OCI-LY1 (cell line): ENCODE results near the gene SMIM14.
"Not testable (repeated sequence)": the region's sequence is repeated elsewhere in the genome, so short reads cannot be mapped to it uniquely, and the experiment has no call there.

Experiments
- H2AFZ ChIP-seq: fragments of 200-600 bp; sonication (generic), shearing (Covaris generic); 2 replicates; pipeline ENCODE4 v1.6.0; 2014; ENCODE audit warnings: antibody characterized with exemption, mild to moderate bottlenecking, low read length
- H3F3A ChIP-seq: fragments of 200-600 bp; sonication (generic), shearing (Covaris generic); 2 replicates; pipeline ENCODE4 v1.6.0; 2014; ENCODE audit warnings: mild to moderate bottlenecking, antibody characterized with exemption, low read length, moderate library complexity; ENCODE audit not compliant: insufficient read depth
- H3K27ac ChIP-seq: fragments of 200-600 bp; sonication (generic); 2 replicates; pipeline ENCODE4 v1.5.1; 2014; ENCODE audit warnings: low read length, mixed run types, mild to moderate bottlenecking, low read depth; ENCODE audit not compliant: poor library complexity, severe bottlenecking
- H3K27me3 ChIP-seq: fragments of 200-600 bp; sonication (generic); 2 replicates; pipeline ENCODE4 v1.6.0; 2014; ENCODE audit warnings: antibody characterized with exemption, mild to moderate bottlenecking, low read length, moderate library complexity; ENCODE audit not compliant: insufficient read depth
- H3K36me3 ChIP-seq: fragments of 200-600 bp; sonication (generic); 2 replicates; pipeline ENCODE4 v1.6.1; 2014; ENCODE audit warnings: mild to moderate bottlenecking, antibody characterized with exemption, low read length, moderate library complexity, mixed read lengths; ENCODE audit not compliant: insufficient read depth
- H3K4me1 ChIP-seq: fragments of 200-600 bp; sonication (generic); 2 replicates; pipeline ENCODE4 v1.5.1; 2014; ENCODE audit warnings: mild to moderate bottlenecking, low read length, moderate library complexity; ENCODE audit not compliant: insufficient read depth, severe bottlenecking
- H3K4me2 ChIP-seq: fragments of 200-600 bp; sonication (generic), shearing (Covaris generic); 2 replicates; pipeline ENCODE4 v1.6.1; 2014; ENCODE audit warnings: low read length
- H3K4me3 ChIP-seq: fragments of 200-600 bp; sonication (generic); 2 replicates; pipeline ENCODE4 v1.5.1; 2014; ENCODE audit warnings: low read length, low read depth, mild to moderate bottlenecking, mixed read lengths; ENCODE audit not compliant: poor library complexity, severe bottlenecking
- H3K79me2 ChIP-seq: fragments of 200-600 bp; shearing (Covaris generic); 2 replicates; pipeline ENCODE4 v1.6.1; 2016; ENCODE audit warnings: mixed run types, low read length, mixed read lengths; ENCODE audit not compliant: insufficient read depth
- H3K9ac ChIP-seq: fragments of 200-600 bp; sonication (generic), shearing (Covaris generic); 2 replicates; pipeline ENCODE4 v1.6.1; 2014; ENCODE audit warnings: mild to moderate bottlenecking, low read length, mixed read lengths
- H3K9me2 ChIP-seq: fragments of 200-600 bp; sonication (generic), shearing (Covaris generic); 2 replicates; pipeline ENCODE4 v1.6.1; 2014; ENCODE audit warnings: low read depth, mild to moderate bottlenecking, low read length, mixed read lengths
- H3K9me3 ChIP-seq: fragments of 200-600 bp; shearing (Covaris generic); 2 replicates; pipeline ENCODE4 v1.6.1; 2014; ENCODE audit warnings: low read length, mixed read lengths
- H4K20me1 ChIP-seq: fragments of 200-600 bp; sonication (generic), shearing (Covaris generic); 2 replicates; pipeline ENCODE4 v1.6.0; 2016; ENCODE audit warnings: mild to moderate bottlenecking, low read length; ENCODE audit not compliant: insufficient read depth
- CTCF ChIP-seq: fragments of 200-600 bp; sonication (generic), shearing (Covaris generic); IDR thresholded peaks from 2 replicates; pipeline ENCODE4 v1.5.1; 2017; ENCODE audit warnings: mild to moderate bottlenecking, antibody characterized with exemption, low read length, moderate library complexity, mixed read lengths
- EZH2 ChIP-seq: fragments of 200-600 bp; sonication (generic), shearing (Covaris generic); IDR thresholded peaks from 2 replicates; pipeline ENCODE4 v1.8.0; 2017; ENCODE audit warnings: borderline replicate concordance, mixed run types, mild to moderate bottlenecking, antibody characterized with exemption, low read length, moderate library complexity, mixed read lengths

Gene SMIM14

GRCh38 chr4:39521253-39521919 lies 117.3 kb downstream of the SMIM14 start:
- Histone ChIP-seq H3K36me3 (peaks cover 9% of the 10 kb centered on the region), H3K79me2 (peaks cover 22% of the 10 kb centered on the region), H2AFZ (no peak overlapping the region), H3K9me3 (no peaks in the 10 kb centered on the region), H3K27ac (no peak overlapping the region), H3K4me2 (no peak overlapping the region), H3K9ac (no peak overlapping the region), H3K9me2 (no peaks in the 10 kb centered on the region), H3K4me3 (no peak overlapping the region), H4K20me1 (no peaks in the 10 kb centered on the region), H3K27me3 (no peaks in the 10 kb centered on the region), H3F3A (no peaks in the 10 kb centered on the region), H3K4me1 (peaks cover 8% of the 10 kb centered on the region)
- TF ChIP-seq EZH2 (no peak), CTCF (no peak)

DNA sequence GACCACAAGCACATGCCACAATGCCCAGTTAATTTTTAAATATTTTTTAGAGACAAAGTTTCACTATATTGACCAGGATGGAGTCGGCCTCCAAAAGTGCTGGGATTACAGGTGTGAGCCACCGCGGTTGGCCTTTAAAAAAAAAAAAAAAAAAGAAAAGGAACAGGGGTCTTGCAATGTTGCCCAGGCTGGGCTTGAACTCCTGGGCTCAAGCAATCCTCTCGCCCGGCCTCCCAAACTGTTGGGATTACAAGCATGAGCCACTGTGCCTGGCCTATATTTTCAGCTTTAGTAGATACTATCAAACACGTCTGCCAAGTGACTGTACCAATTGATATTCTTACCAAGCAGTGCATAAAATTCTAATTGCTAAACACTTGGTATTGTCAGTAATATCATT lies 120.2 kb downstream of the SMIM14 start:
- Histone ChIP-seq H4K20me1 (no peaks in the 10 kb centered on the region), H3K4me3 (no peak overlapping the region), H3F3A (no peaks in the 10 kb centered on the region), H3K27me3 (no peaks in the 10 kb centered on the region), H3K4me2 (no peak overlapping the region), H3K9me2 (no peaks in the 10 kb centered on the region), H3K36me3 (peaks cover 14% of the 10 kb centered on the region), H3K79me2 (0 out of 2 replicates have a peak, but pooled peaks cover 8% of the 10 kb centered on the region), H3K27ac (no peak overlapping the region), H2AFZ (no peak overlapping the region), H3K9me3 (no peaks in the 10 kb centered on the region), H3K4me1 (no peaks in the 10 kb centered on the region), H3K9ac (no peak overlapping the region)
- no peak for TF ChIP-seq EZH2
- TF ChIP-seq CTCF, result no peak

- TF ChIP-seq CTCF, result no peak
- TF ChIP-seq EZH2, result no peak
- no peaks in the 10 kb centered on the region for H3K9me2 ChIP-seq
- peaks cover 28% of the 10 kb centered on the region for H3K36me3 ChIP-seq
- no peaks in the 10 kb centered on the region for H3K9me3 ChIP-seq
- no peaks in the 10 kb centered on the region for H3K4me1 ChIP-seq
- no peak overlapping the region for H3K27ac ChIP-seq
- H4K20me1 ChIP-seq, result no peaks in the 10 kb centered on the region
- no peaks in the 10 kb centered on the region for H3K27me3 ChIP-seq
- no peak overlapping the region for H3K9ac ChIP-seq
- H3K4me3 ChIP-seq, result no peak overlapping the region
- no peak overlapping the region for H2AFZ ChIP-seq
- H3F3A ChIP-seq, result no peaks in the 10 kb centered on the region
- H3K79me2 ChIP-seq, result no peaks in the 10 kb centered on the region
- no peak overlapping the region for H3K4me2 ChIP-seq
Observed at GRCh38 chr4:39516407-39516966, 122.2 kb downstream of the SMIM14 start.

- H3K27ac ChIP-seq, H3K9me2 ChIP-seq, H3K4me2 ChIP-seq, H3K4me3 ChIP-seq, H3F3A ChIP-seq, H3K9me3 ChIP-seq, H3K4me1 ChIP-seq, H2AFZ ChIP-seq, H3K79me2 ChIP-seq, H4K20me1 ChIP-seq, H3K27me3 ChIP-seq, H3K9ac ChIP-seq: not testable (repeated sequence)
- H3K36me3 ChIP-seq, result peaks cover 28% of the 10 kb centered on the region
Observed at GRCh38 chr4:39515669-39516401, 122.8 kb downstream of the SMIM14 start.
